Heart right ventricle (tissue), 16 donors: ENCODE results near the gene TMEM258. TPM values are rescaled to one million over a fixed set of nuclear protein-coding genes. Genes with fewer than 3 reads are reported as not detected.

Source experiments
- ATAC-seq, 8 donors: fragments of 200-7000 bp; cut with Tn5 transposase; one replicate each; pipeline ENCODE4 v1.9.1; 2020; ENCODE audit warnings: mild to moderate bottlenecking in 8 of 8, moderate library complexity in 8 of 8, moderate number of reproducible peaks in 1 of 8
- DNase-seq, 2 donors: peaks; one replicate each; pipeline ENCODE4 v3.0.0-alpha.2; 2020
- H3K27ac ChIP-seq, 10 donors: fragments of 200-600 bp; sonication (generic) in 2 of 10; one replicate each; pipeline versions ENCODE4 v1.5.0 to v1.8.0; 2020 to 2022; ENCODE audit warnings: mild to moderate bottlenecking in 3 of 10
- H3K27me3 ChIP-seq, 7 donors: fragments of 200-600 bp; one replicate each; pipeline ENCODE4 v1.8.0; 2021 to 2022; ENCODE audit warnings: mild to moderate bottlenecking in 2 of 7
- H3K36me3 ChIP-seq, 9 donors: fragments of 200-600 bp; sonication (generic) in 1 of 9; one replicate each; pipeline versions ENCODE4 v1.5.0 to v1.8.0; 2020 to 2022; ENCODE audit warnings: mild to moderate bottlenecking in 2 of 9
- H3K4me1 ChIP-seq, 9 donors: fragments of 200-600 bp; sonication (generic) in 1 of 9; one replicate each; pipeline versions ENCODE4 v1.5.0 to v1.8.0; 2020 to 2022; ENCODE audit warnings: mild to moderate bottlenecking in 4 of 9
- H3K4me3 ChIP-seq, 10 donors: fragments of 200-600 bp; sonication (generic) in 2 of 10; one replicate each; pipeline versions ENCODE4 v1.5.0 to v1.8.0; 2020 to 2022; ENCODE audit warnings: mild to moderate bottlenecking in 7 of 10, moderate library complexity in 2 of 10
- H3K9me3 ChIP-seq, 11 donors: fragments of 200-600 bp in 10 of 11; sonication (generic) in 2 of 11; one replicate each; pipeline versions ENCODE4 v1.5.0 to v1.8.0; 2013 to 2022; ENCODE audit warnings: mild to moderate bottlenecking in 2 of 11, control low read depth in 1 of 11, moderate library complexity in 1 of 11
- CTCF ChIP-seq, 9 donors: fragments of 200-600 bp; sonication (generic) in 2 of 9; IDR thresholded peaks; one replicate each; pipeline versions ENCODE4 v1.5.0 to v1.8.0; 2021 to 2022; ENCODE audit warnings: antibody characterized with exemption in 9 of 9, mild to moderate bottlenecking in 5 of 9, moderate library complexity in 1 of 9
- WGBS, 2 donors: extraction: QIAGEN DNeasy Blood & Tissue Kit; methylation state at CpG; one replicate each; pipeline ENCODE4 v1.1.7; 2013; ENCODE audit warnings: inconsistent platforms in 1 of 2; 5-methylcytosine and 5-hydroxymethylcytosine counted together
- intact Hi-C, 10 donors: fragments of 100-400 bp; cut with DNase I; formaldehyde crosslinking; loops; one replicate each; pipeline versions ENCODE4 v1.11.1 to v1.14.2; 2022
- polyA plus RNA-seq, 2 donors: library from polyadenylated mRNA; stranded (reverse); fragments of 200-250 nt; gene quantifications; one replicate each; pipeline ENCODE4 v1.2.3, GENCODE V29; 2013
- total RNA-seq, 10 donors: library from RNA; stranded (reverse); fragmentation: NEBNext Ultra II Directional in 3 of 10; extraction: Animal tissue kit (Norgen Biotek cat#: 25700) in 3 of 10; gene quantifications; one replicate each; pipeline versions ENCODE4 v1.2.1 to v1.2.4, GENCODE V29; 2021 to 2023
- donor health status: Arrhythmogenic right ventricular cardiomyopathy.
- donor health status: ischemic (EF 13 %, LVEDD 7.1; RV severe dilation, severe dysfunction).
- donor health status: healthy with polysubstance abuse.
- donor health status: DM: no; HTN: yes; CAD: no.
- donor health status: DM: no; HTN: no; CAD: no.
- donor health status: ischemic (EF 25% LVEDD 6.9; RV normal size, moderate dysfunction).
- donor health status: ischemic (EF 25% LVEDD 5.7; RV mildly dilated, moderate dysfunction).
- donor health status: healthy.
- donor health status: DM: yes; HTN: yes; CAD: no.
- donor health status: Ischemic cardiomyopathy.
- donor health status: ischemic (EF 35%, LVEDD 5.7; RV mildly dilated, moderate dysfunction).
- donor health status: nonischemic (EF 11% LVEDD 7.7; RV severe dilation, severe dysfunction).
- donor health status: DM: yes; HTN: yes; CAD: no.
- donor health status: PGD.
- donor health status: ischemic (EF 29% LVEDD 5.4; RV normal size, mild dysfunction).
- donor health status: nonischemic (EF 23%, LVEDD 6.1; RV moderate dilation, normal function).

Gene TMEM258
- total and polyA plus RNA-seq, 12 donors: 80.7 to 273 (median 109) TPM

- no peak for TF ChIP-seq CTCF (IDR thresholded peaks at IDR 0.05)
- WGBS, 2 donors: 93 to 95% methylated on average over 18 of the region's 18 CpGs
Measured at GRCh38 chr11:61795876-61796526, 3.6 kb upstream of the TMEM258 start.

GRCh38 chr11:61795459-61795858 lies 3.1 kb upstream of the TMEM258 start:
- Histone ChIP-seq H3K27me3 (no peaks in the 10 kb centered on the region), H3K4me3 (no peak overlapping the region), H3K4me1 (peaks cover 8 to 42% (median 25%) of the 10 kb centered on the region in 9 donors), H3K27ac (no peak overlapping the region), H3K9me3 (no peaks in the 10 kb centered on the region), H3K36me3 (peaks cover 0 to 31% (median 0%) of the 10 kb centered on the region in 9 donors)
- TF ChIP-seq CTCF (IDR thresholded peaks at IDR 0.05): no peak
- DNase-seq (no peak), ATAC-seq (no peak)
- 84 to 87% methylated on average over 12 of the region's 12 CpGs for WGBS, 2 donors
- intact Hi-C loops: loop anchor here in 9 of 10 donors (5.0 to 10.0 kb wide), 10 partner anchors 37 to 519 kb away; partner anchors contain the start of gene FADS3 (in 2 of the 9)

More at GRCh38 chr11:61795876-61796526, 3.6 kb upstream of the TMEM258 start:
- intact Hi-C loops: loop anchor here in 9 of 10 donors (2.0 to 10.0 kb wide), 15 partner anchors 36 to 519 kb away; partner anchors contain the start of gene FADS3 (in 2 of the 9)
- H3K27me3 ChIP-seq: no peaks in the 10 kb centered on the region
- peaks cover 8 to 40% (median 24%) of the 10 kb centered on the region in 9 donors for H3K4me1 ChIP-seq
- H3K36me3 ChIP-seq: peaks cover 0 to 28% (median 0%) of the 10 kb centered on the region in 9 donors
- no peak overlapping the region for H3K27ac ChIP-seq
- H3K4me3 ChIP-seq: no peak overlapping the region
- DNase-seq (no peak), ATAC-seq (no peak)
- H3K9me3 ChIP-seq: no peaks in the 10 kb centered on the region

GRCh38 chr11:61794579-61794978 lies 2.2 kb upstream of the TMEM258 start:
- Histone ChIP-seq H3K4me3 (no peak overlapping the region), H3K27ac (no peak overlapping the region), H3K36me3 (peaks cover 0 to 39% (median 7%) of the 10 kb centered on the region in 9 donors), H3K9me3 (no peaks in the 10 kb centered on the region), H3K4me1 (peaks cover 8 to 42% (median 25%) of the 10 kb centered on the region in 9 donors), H3K27me3 (no peaks in the 10 kb centered on the region)
- DNase-seq: no peak
- intact Hi-C loops: loop anchor here in 3 of 10 donors (5.0 to 10.0 kb wide), 4 partner anchors 150 to 520 kb away; partner anchors contain the start of gene BEST1 (in 1 of the 3)
- no peak for ATAC-seq
- 88 to 89% methylated on average over 4 of the region's 4 CpGs for WGBS, 2 donors
- no peak for TF ChIP-seq CTCF (IDR thresholded peaks at IDR 0.05)

GRCh38 chr11:61793829-61794204 lies 1.4 kb upstream of the TMEM258 start:
- peaks cover 0 to 42% (median 15%) of the 10 kb centered on the region in 9 donors for H3K36me3 ChIP-seq
- DNase-seq: no peak

More at GRCh38 chr11:61793829-61794204, 1.4 kb upstream of the TMEM258 start:
- no peaks in the 10 kb centered on the region for H3K9me3 ChIP-seq
- H3K4me3 ChIP-seq: peak overlapping the region in 3 of 10 donors; percentile 71 to 89 (median 79)
- 63 to 65% methylated on average over 3 of the region's 3 CpGs for WGBS, 2 donors
- intact Hi-C loops: loop anchor here in 3 of 10 donors (5.0 to 10.0 kb wide), 4 partner anchors 151 to 521 kb away; partner anchors contain the start of gene BEST1 (in 1 of the 3)
- H3K27ac ChIP-seq: no peak overlapping the region
- no peak for TF ChIP-seq CTCF (IDR thresholded peaks at IDR 0.05)
- H3K27me3 ChIP-seq: no peaks in the 10 kb centered on the region
- ATAC-seq: no peak
- H3K4me1 ChIP-seq: peaks cover 8 to 37% (median 25%) of the 10 kb centered on the region in 9 donors
